ENCODE results near the gene DDX56. TPM values are rescaled to one million over a fixed set of nuclear protein-coding genes. Genes with fewer than 3 reads are reported as not detected.

Gene DDX56
- total and polyA plus RNA-seq, 2 donors (not counting 1 experiment from before 2014, with no cell fraction given): 36.0 to 44.4 TPM

DNA sequence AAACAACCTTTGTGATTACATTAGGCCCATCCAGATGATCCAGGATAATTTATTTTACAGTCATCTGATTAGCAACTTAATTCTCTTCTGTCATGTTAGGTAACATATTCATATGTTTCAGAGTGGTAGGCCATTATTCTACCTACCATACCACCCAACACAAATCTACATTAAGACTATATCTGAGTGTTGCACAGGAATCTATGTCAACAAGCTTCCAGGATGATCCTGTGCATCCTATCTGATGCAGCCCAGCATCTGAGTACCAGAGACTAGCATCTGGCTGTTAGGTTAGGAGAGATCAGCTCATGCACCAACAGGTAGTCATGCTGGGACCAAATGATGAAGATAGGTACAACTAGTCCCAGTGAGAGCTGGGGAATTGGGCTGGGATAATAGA is 1.3 kb upstream of the DDX56 start:
- H3K27ac ChIP-seq (ENCODE audit: insufficient read depth, low read length): no peak overlapping the region
- no peak overlapping the region for H3K4me2 ChIP-seq (ENCODE audit: extremely low read depth, insufficient read depth, low read length)

DNA sequence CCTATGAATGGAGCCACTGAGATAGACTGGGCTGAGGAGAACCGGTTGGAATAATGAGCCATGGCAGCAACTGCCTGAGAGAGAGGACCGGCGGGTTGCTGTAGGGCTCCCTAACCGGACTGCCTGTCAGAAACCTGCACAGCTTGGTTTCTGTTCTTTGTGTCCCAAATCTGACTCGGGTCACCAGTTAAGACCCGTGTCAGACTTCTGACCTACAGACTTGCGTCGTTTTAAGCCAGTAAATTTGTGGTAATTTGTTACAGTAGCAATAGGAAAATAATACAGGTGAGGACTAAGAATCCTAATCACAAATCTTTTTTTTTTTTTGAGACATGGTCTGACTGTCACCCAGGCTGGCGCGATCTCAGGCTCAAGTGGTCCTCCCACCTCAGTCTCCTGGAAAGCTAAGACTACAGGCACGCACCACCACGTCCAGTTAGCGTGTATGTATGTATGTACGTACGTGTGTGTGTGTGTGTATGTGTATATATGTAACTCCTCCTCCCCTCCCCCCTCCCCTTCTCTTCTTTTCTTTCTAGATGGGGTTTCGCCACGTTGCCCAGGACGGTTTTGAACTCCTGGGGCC is 672 bp upstream of the DDX56 start:
- peaks cover 29% of the 10 kb centered on the region for H3K79me2 ChIP-seq (ENCODE audit: control insufficient read depth, insufficient read depth, low read length)
- DNase-seq (ENCODE audit: low read depth in 2 of 2): no peak
- H3K27me3 ChIP-seq (ENCODE audit: control insufficient read depth, insufficient read depth, low read length): no peaks in the 10 kb centered on the region
- H3K4me1 ChIP-seq (ENCODE audit: control insufficient read depth, extremely low read depth, insufficient read depth, low read length): peaks cover 8% of the 10 kb centered on the region
- peak overlapping the region; percentile 71 for H3K9ac ChIP-seq (ENCODE audit: insufficient read depth, low read length)
- H2AFZ ChIP-seq (ENCODE audit: low read length): peak overlapping the region; percentile 23
- TF ChIP-seq, protein P1, sequence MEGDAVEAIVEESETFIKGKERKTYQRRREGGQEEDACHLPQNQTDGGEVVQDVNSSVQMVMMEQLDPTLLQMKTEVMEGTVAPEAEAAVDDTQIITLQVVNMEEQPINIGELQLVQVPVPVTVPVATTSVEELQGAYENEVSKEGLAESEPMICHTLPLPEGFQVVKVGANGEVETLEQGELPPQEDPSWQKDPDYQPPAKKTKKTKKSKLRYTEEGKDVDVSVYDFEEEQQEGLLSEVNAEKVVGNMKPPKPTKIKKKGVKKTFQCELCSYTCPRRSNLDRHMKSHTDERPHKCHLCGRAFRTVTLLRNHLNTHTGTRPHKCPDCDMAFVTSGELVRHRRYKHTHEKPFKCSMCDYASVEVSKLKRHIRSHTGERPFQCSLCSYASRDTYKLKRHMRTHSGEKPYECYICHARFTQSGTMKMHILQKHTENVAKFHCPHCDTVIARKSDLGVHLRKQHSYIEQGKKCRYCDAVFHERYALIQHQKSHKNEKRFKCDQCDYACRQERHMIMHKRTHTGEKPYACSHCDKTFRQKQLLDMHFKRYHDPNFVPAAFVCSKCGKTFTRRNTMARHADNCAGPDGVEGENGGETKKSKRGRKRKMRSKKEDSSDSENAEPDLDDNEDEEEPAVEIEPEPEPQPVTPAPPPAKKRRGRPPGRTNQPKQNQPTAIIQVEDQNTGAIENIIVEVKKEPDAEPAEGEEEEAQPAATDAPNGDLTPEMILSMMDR (conservative IDR thresholded peaks at IDR 0.05 in 1 of 2, IDR thresholded peaks at IDR 0.05 in 1 of 2; ENCODE audit: low read depth in 1 of 2, low read length in 2 of 2): no peak
- TF ChIP-seq EZH2 (IDR thresholded peaks at IDR 0.05; ENCODE audit: low read length, missing control alignments): no peak
- H3K27ac ChIP-seq (ENCODE audit: insufficient read depth, low read length): peak overlapping the region; percentile 71
- peak overlapping the region; percentile 73 for H3K4me2 ChIP-seq (ENCODE audit: extremely low read depth, insufficient read depth, low read length)
- peak overlapping the region; percentile 53 to 95 (median 76) for H3K4me3 ChIP-seq (replicated peaks in 1 of 4; ENCODE audit: control extremely low read depth in 1 of 4, insufficient read depth in 1 of 4, low read depth in 3 of 4, low read length in 4 of 4)
- no peaks in the 10 kb centered on the region for H3K9me3 ChIP-seq (ENCODE audit: control insufficient read depth, insufficient read depth, low read depth, low read length)
- H3K36me3 ChIP-seq (ENCODE audit: control insufficient read depth, insufficient read depth, low read length): peaks cover 31% of the 10 kb centered on the region
- H4K20me1 ChIP-seq (ENCODE audit: control insufficient read depth, extremely low read depth, insufficient read depth, low read length): no peaks in the 10 kb centered on the region

More for the DNA sequence above, 1.3 kb upstream of the DDX56 start:
- Histone ChIP-seq H4K20me1 (ENCODE audit: control insufficient read depth, extremely low read depth, insufficient read depth, low read length) (no peaks in the 10 kb centered on the region), H3K79me2 (ENCODE audit: control insufficient read depth, insufficient read depth, low read length) (peaks cover 29% of the 10 kb centered on the region), H3K4me1 (ENCODE audit: control insufficient read depth, extremely low read depth, insufficient read depth, low read length) (peaks cover 8% of the 10 kb centered on the region), H3K27me3 (ENCODE audit: control insufficient read depth, insufficient read depth, low read length) (no peaks in the 10 kb centered on the region), H3K9me3 (ENCODE audit: control insufficient read depth, insufficient read depth, low read depth, low read length) (no peaks in the 10 kb centered on the region), H2AFZ (ENCODE audit: low read length) (no peak overlapping the region), H3K4me3 (replicated peaks in 1 of 4; ENCODE audit: control extremely low read depth in 1 of 4, insufficient read depth in 1 of 4, low read depth in 3 of 4, low read length in 4 of 4) (peak overlapping the region in 2 of 4 experiments; percentile 94 to 95), H3K9ac (ENCODE audit: insufficient read depth, low read length) (no peak overlapping the region), H3K36me3 (ENCODE audit: control insufficient read depth, insufficient read depth, low read length) (peaks cover 29% of the 10 kb centered on the region)
- TF ChIP-seq, protein P1 (conservative IDR thresholded peaks at IDR 0.05 in 1 of 2, IDR thresholded peaks at IDR 0.05 in 1 of 2; ENCODE audit: low read depth in 1 of 2, low read length in 2 of 2): no peak
- no peak for TF ChIP-seq EZH2 (IDR thresholded peaks at IDR 0.05; ENCODE audit: low read length, missing control alignments)
- no peak for DNase-seq (ENCODE audit: low read depth in 2 of 2)

DNA sequence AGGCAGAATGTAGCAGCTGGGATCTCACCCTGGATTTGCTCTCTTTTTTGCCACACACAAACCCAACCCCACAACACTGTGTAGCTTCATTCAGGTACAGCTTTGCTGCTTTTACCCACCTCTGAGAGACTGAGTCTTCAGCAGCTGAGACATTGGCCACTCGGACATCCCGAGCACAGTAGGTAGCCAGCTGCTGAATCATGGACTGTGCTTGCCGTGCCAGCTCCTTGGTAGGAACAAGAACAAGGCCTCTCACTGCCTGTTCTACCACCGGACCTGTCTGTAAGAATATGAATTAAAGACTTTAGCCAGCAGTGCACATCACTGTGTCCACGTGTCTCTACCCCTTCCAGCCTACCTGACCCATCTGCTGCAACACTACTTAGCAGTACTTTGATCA is 937 bp downstream of the DDX56 start:
- peaks cover 8% of the 10 kb centered on the region for H3K4me1 ChIP-seq (ENCODE audit: control insufficient read depth, extremely low read depth, insufficient read depth, low read length)
- H3K79me2 ChIP-seq (ENCODE audit: control insufficient read depth, insufficient read depth, low read length): peaks cover 29% of the 10 kb centered on the region
- no peaks in the 10 kb centered on the region for H3K27me3 ChIP-seq (ENCODE audit: control insufficient read depth, insufficient read depth, low read length)
- no peak overlapping the region for H2AFZ ChIP-seq (ENCODE audit: low read length)
- TF ChIP-seq, protein P1 (conservative IDR thresholded peaks at IDR 0.05 in 1 of 2, IDR thresholded peaks at IDR 0.05 in 1 of 2; ENCODE audit: low read depth in 1 of 2, low read length in 2 of 2): no peak
- no peak for TF ChIP-seq EZH2 (IDR thresholded peaks at IDR 0.05; ENCODE audit: low read length, missing control alignments)
- peak overlapping the region; percentile 53 to 95 (median 76) for H3K4me3 ChIP-seq (replicated peaks in 1 of 4; ENCODE audit: control extremely low read depth in 1 of 4, insufficient read depth in 1 of 4, low read depth in 3 of 4, low read length in 4 of 4)
- no peaks in the 10 kb centered on the region for H4K20me1 ChIP-seq (ENCODE audit: control insufficient read depth, extremely low read depth, insufficient read depth, low read length)
- H3K9me3 ChIP-seq (ENCODE audit: control insufficient read depth, insufficient read depth, low read depth, low read length): no peaks in the 10 kb centered on the region
- H3K4me2 ChIP-seq (ENCODE audit: extremely low read depth, insufficient read depth, low read length): peak overlapping the region; percentile 98
- H3K36me3 ChIP-seq (ENCODE audit: control insufficient read depth, insufficient read depth, low read length): peaks cover 40% of the 10 kb centered on the region
- H3K9ac ChIP-seq (ENCODE audit: insufficient read depth, low read length): peak overlapping the region; percentile 71
- no peak for DNase-seq (ENCODE audit: low read depth in 2 of 2)
- H3K27ac ChIP-seq (ENCODE audit: insufficient read depth, low read length): peak overlapping the region; percentile 71

Measured in fibroblast of lung (primary cell).